ENCODE measurements around the gene CADM2.

- TF ChIP-seq CTCF (IDR thresholded peaks at IDR 0.05) (peak; percentile 28; the same call in 1 of the 2 replicates), POLR2AphosphoS5 (IDR thresholded peaks at IDR 0.05; ENCODE audit: low read depth, low read length) (no peak), TCF7L2 (IDR thresholded peaks at IDR 0.05; ENCODE audit: low read depth, low read length) (no peak), SIN3A (IDR thresholded peaks at IDR 0.05; ENCODE audit: borderline replicate concordance, insufficient read depth, low read depth, low read length) (no peak)
- TF ChIP-seq, protein P1, sequence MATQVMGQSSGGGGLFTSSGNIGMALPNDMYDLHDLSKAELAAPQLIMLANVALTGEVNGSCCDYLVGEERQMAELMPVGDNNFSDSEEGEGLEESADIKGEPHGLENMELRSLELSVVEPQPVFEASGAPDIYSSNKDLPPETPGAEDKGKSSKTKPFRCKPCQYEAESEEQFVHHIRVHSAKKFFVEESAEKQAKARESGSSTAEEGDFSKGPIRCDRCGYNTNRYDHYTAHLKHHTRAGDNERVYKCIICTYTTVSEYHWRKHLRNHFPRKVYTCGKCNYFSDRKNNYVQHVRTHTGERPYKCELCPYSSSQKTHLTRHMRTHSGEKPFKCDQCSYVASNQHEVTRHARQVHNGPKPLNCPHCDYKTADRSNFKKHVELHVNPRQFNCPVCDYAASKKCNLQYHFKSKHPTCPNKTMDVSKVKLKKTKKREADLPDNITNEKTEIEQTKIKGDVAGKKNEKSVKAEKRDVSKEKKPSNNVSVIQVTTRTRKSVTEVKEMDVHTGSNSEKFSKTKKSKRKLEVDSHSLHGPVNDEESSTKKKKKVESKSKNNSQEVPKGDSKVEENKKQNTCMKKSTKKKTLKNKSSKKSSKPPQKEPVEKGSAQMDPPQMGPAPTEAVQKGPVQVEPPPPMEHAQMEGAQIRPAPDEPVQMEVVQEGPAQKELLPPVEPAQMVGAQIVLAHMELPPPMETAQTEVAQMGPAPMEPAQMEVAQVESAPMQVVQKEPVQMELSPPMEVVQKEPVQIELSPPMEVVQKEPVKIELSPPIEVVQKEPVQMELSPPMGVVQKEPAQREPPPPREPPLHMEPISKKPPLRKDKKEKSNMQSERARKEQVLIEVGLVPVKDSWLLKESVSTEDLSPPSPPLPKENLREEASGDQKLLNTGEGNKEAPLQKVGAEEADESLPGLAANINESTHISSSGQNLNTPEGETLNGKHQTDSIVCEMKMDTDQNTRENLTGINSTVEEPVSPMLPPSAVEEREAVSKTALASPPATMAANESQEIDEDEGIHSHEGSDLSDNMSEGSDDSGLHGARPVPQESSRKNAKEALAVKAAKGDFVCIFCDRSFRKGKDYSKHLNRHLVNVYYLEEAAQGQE (IDR thresholded peaks at IDR 0.05; ENCODE audit: insufficient read depth in 1 of 2, low read depth in 2 of 2, low read length in 1 of 2): no peak
These were observed 15.4 kb upstream of the CADM2 start for GRCh38 chr3:84943379-84943778.
